SK-N-SH (cell line): Measurements from ENCODE around the gene CCDC116. TPM values are rescaled to one million over a fixed set of nuclear protein-coding genes. Genes with fewer than 3 reads are reported as not detected.

ENCODE experiments used
- CTCF ChIA-PET: fragments of 300-600, 350-600 bp; formaldehyde crosslinking; extraction: SDS; loops from one replicate; lab custom pipeline; 2021; lab: Yijun Ruan, JAX
- POLR2A ChIA-PET: fragments of 350-600 bp; sonication (Branson Sonifier 250); formaldehyde crosslinking; extraction: SDS; loops from one replicate; lab custom pipeline; 2020; ENCODE audit warnings: antibody characterized with exemption, inconsistent platforms; lab: Yijun Ruan, JAX
- DNase-seq: peaks from one replicate; pipeline ENCODE4 v3.0.0; 2012
- H2AFZ ChIP-seq: fragments of 200-600 bp; sonication (generic); 2 replicates; pipeline ENCODE4 v1.8.1; 2016; ENCODE audit warnings: antibody characterized with exemption, mild to moderate bottlenecking, low read depth
- H3F3A ChIP-seq: fragments of 200-600 bp; sonication (generic); replicated peaks from 2 replicates; pipeline ENCODE3; 2016; ENCODE audit warnings: antibody characterized with exemption, mild to moderate bottlenecking; ENCODE audit not compliant: insufficient read depth
- H3K27ac ChIP-seq, 2 experiments: fragments of 200-500 bp in 1 of 2; fragments of 200-600 bp in 1 of 2; sonication (Bioruptor generic) in 1 of 2; sonication (generic), shearing (Covaris generic) in 1 of 2; 2 replicates each; pipeline versions ENCODE4 v1.5.1 to v1.6.1; 2014 to 2016; ENCODE audit warnings: low read depth in 2 of 2, inconsistent platforms in 1 of 2, low read length in 1 of 2, mild to moderate bottlenecking in 1 of 2, mixed read lengths in 1 of 2
- H3K27me3 ChIP-seq: fragments of 200-600 bp; sonication (generic), shearing (Covaris generic); 2 replicates; pipeline ENCODE4 v1.6.1; 2016; ENCODE audit warnings: mixed run types; ENCODE audit not compliant: insufficient read depth
- H3K36me3 ChIP-seq, 2 experiments: fragments of 200-500 bp in 1 of 2; fragments of 200-600 bp in 1 of 2; sonication (Bioruptor generic) in 1 of 2; sonication (generic) in 1 of 2; replicated peaks in 1 of 2; 2 replicates each; pipeline versions ENCODE3 to v1.5.1; 2014 to 2016; ENCODE audit warnings: low read length in 1 of 2, mild to moderate bottlenecking in 1 of 2; ENCODE audit not compliant: insufficient read depth in 2 of 2, control insufficient read depth in 1 of 2
- H3K4me1 ChIP-seq, 2 experiments: fragments of 200-500 bp in 1 of 2; fragments of 200-600 bp in 1 of 2; sonication (Bioruptor generic) in 1 of 2; sonication (generic), shearing (Covaris generic) in 1 of 2; 2 replicates each; pipeline versions ENCODE4 v1.5.1 to v1.6.1; 2014 to 2016; ENCODE audit warnings: low read depth in 1 of 2, low read length in 1 of 2, mixed run types in 1 of 2; ENCODE audit not compliant: insufficient read depth in 2 of 2, control insufficient read depth in 1 of 2
- H3K4me2 ChIP-seq: fragments of 200-600 bp; sonication (generic), shearing (Covaris generic); 2 replicates; pipeline ENCODE4 v1.6.1; 2017; ENCODE audit warnings: mixed run types
- H3K4me3 ChIP-seq, 2 experiments: fragments of 200-500 bp in 1 of 2; fragments of 200-600 bp in 1 of 2; sonication (Bioruptor generic) in 1 of 2; sonication (generic), shearing (Covaris generic) in 1 of 2; 2 replicates each; pipeline versions ENCODE4 v1.5.1 to v1.8.1; 2014 to 2016; ENCODE audit warnings: low read depth in 2 of 2, inconsistent platforms in 1 of 2, low read length in 1 of 2, mild to moderate bottlenecking in 1 of 2, mixed read lengths in 1 of 2, moderate library complexity in 1 of 2
- H3K79me2 ChIP-seq: fragments of 200-600 bp; sonication (generic); 2 replicates; pipeline ENCODE4 v1.8.1; 2017; ENCODE audit warnings: mild to moderate bottlenecking; ENCODE audit not compliant: insufficient read depth
- H3K9ac ChIP-seq: fragments of 200-600 bp; sonication (generic); 2 replicates; pipeline ENCODE4 v1.6.1; 2017; ENCODE audit warnings: mixed run types
- H3K9me2 ChIP-seq: fragments of 200-600 bp; sonication (generic); 2 replicates; pipeline ENCODE4 v1.6.1; 2017; ENCODE audit warnings: mixed run types
- H3K9me3 ChIP-seq: fragments of 200-600 bp; sonication (generic); 2 replicates; pipeline ENCODE4 v1.6.1; 2017; ENCODE audit warnings: mixed run types, mild to moderate bottlenecking, moderate library complexity
- H4K20me1 ChIP-seq: fragments of 200-600 bp; sonication (generic); 2 replicates; pipeline ENCODE4 v1.6.1; 2017; ENCODE audit warnings: mild to moderate bottlenecking, mixed run types; ENCODE audit not compliant: insufficient read depth
- ELF1 ChIP-seq: IDR thresholded peaks from 2 replicates; pipeline ENCODE4 v1.4.0; 2012
- EP300 ChIP-seq, 2 experiments: IDR thresholded peaks; 2 replicates each; pipeline versions ENCODE4 v1.4.0 to v1.6.1; 2012; ENCODE audit warnings: borderline replicate concordance in 1 of 2, low read depth in 1 of 2, low read length in 1 of 2
- EZH2phosphoT487 ChIP-seq: fragments of 200-600 bp; sonication (generic); IDR thresholded peaks from 2 replicates; pipeline ENCODE4 v1.6.1; 2017; ENCODE audit warnings: low read depth, mixed run types, mild to moderate bottlenecking, antibody characterized with exemption, moderate library complexity, borderline replicate concordance
- FOXJ3 ChIP-seq: sonication (generic); formaldehyde crosslinking; IDR thresholded peaks from 2 replicates; pipeline ENCODE4 v1.5.1; 2020; ENCODE audit warnings: mild to moderate bottlenecking, missing genetic modification reagents
- JUND ChIP-seq: IDR thresholded peaks from 2 replicates; pipeline ENCODE4 v1.4.0; 2012
- NFIC ChIP-seq: IDR thresholded peaks from 2 replicates; pipeline ENCODE4 v1.4.0; 2012; ENCODE audit warnings: borderline replicate concordance
- RFX5 ChIP-seq: IDR thresholded peaks from 2 replicates; pipeline ENCODE4 v1.6.1; 2012; ENCODE audit warnings: mild to moderate bottlenecking, improper control_type of control experiment, low read length
- RXRA ChIP-seq: IDR thresholded peaks from 2 replicates; pipeline ENCODE4 v1.4.0; 2012; ENCODE audit warnings: low read depth, mild to moderate bottlenecking, borderline replicate concordance
- TEAD4 ChIP-seq: IDR thresholded peaks from 2 replicates; pipeline ENCODE4 v1.4.0; 2012; ENCODE audit warnings: mild to moderate bottlenecking, borderline replicate concordance; ENCODE audit not compliant: insufficient read depth
- YY1 ChIP-seq: IDR thresholded peaks from 2 replicates; pipeline ENCODE4 v1.4.0; 2012; ENCODE audit warnings: low read depth, mild to moderate bottlenecking
- WGBS: methylation state at CpG from one replicate; pipeline ENCODE4 v1.1.6; 2017; ENCODE audit warnings: low lambda C conversion rate; 5-methylcytosine and 5-hydroxymethylcytosine counted together
- polyA plus RNA-seq, 3 experiments: library from polyadenylated mRNA; depleted of rRNA; stranded (reverse); fragments of >200 nt; gene quantifications; 2 replicates each; pipeline ENCODE4 v1.2.3, GENCODE V29; 2012
- TF ChIP-seq, protein P1 (sequence below): IDR thresholded peaks from 2 replicates; pipeline ENCODE4; 2012
- TF ChIP-seq, protein P2 (sequence below): IDR thresholded peaks from 2 replicates; pipeline ENCODE4 v1.4.0; 2012; ENCODE audit warnings: low read depth, borderline replicate concordance
- TF ChIP-seq, protein P3 (sequence below): IDR thresholded peaks from 2 replicates; pipeline ENCODE4 v1.4.0; 2012; ENCODE audit warnings: low read depth, borderline replicate concordance
- TF ChIP-seq, protein P4 (sequence below): IDR thresholded peaks from 2 replicates; pipeline ENCODE4 v1.4.0; 2012; ENCODE audit warnings: low read depth
- TF ChIP-seq, protein P5 (sequence below): fragments of 200-600 bp; sonication (generic); IDR thresholded peaks from 2 replicates; pipeline ENCODE4 v1.6.1; 2017; ENCODE audit warnings: antibody characterized with exemption, mild to moderate bottlenecking, moderate library complexity

The CCDC116 gene
- polyA plus RNA-seq, 1 of the 3 experiments (the other 2 are of a cell fraction): 0.28 TPM

DNA sequence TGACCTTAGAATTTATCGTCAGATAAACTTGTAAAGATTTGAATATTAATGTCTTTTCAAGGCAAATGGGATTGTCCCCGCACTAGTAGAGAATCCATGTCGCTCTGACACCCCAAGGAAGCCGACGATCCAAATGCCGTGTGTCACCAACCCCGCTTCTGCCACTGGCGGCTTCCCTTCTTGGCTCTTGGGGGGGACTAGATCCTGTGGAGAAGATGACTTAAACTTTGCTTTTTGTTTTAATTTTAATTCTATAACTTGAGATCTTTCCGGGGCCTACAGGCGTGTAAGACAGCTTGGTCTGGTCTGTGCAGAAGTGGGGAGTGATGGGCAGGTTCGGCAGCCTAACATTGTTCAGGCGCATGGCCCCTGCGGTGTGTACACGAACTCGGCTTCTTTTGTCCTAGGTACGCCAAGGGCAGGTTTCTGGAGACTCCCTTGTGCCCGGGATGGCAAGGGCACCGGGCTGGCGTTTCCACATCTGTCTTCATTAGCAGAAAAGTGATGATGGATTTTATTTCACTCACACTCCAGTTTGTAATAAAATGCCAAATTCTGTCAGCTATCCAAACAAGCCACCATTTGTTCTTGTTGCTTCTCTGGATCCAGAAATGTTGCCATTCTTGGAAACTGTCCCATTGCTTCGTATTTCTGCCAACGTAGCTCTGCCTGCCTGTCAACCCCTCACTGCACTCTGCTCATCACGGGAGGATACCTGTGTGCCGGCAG, 9.5 kb upstream of the CCDC116 start (continued):
- TF ChIP-seq NFIC: no peak
- TF ChIP-seq, protein P1, sequence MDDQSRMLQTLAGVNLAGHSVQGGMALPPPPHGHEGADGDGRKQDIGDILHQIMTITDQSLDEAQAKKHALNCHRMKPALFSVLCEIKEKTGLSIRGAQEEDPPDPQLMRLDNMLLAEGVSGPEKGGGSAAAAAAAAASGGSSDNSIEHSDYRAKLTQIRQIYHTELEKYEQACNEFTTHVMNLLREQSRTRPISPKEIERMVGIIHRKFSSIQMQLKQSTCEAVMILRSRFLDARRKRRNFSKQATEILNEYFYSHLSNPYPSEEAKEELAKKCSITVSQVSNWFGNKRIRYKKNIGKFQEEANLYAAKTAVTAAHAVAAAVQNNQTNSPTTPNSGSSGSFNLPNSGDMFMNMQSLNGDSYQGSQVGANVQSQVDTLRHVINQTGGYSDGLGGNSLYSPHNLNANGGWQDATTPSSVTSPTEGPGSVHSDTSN: no peak
- TF ChIP-seq JUND: no peak

DNA sequence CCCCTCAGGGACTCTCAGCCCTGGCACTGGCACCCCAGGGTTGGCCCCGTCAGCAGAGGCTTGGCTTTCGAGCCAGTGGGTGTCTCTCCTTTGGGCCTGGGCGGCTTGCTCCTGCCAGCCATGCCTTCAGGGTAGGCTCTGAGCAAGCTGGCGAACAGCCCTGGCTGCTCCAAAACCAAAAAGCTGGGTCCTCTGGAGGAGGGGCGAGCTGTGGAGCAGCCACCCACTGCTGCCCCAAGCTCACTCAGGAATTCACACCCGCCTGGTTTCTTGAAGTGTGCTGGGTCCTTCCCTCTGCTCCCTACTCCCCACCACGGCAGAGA, 9.0 kb upstream of the CCDC116 start:
- Histone ChIP-seq H3K4me1 (peaks cover 6 to 14% of the 10 kb centered on the region in 2 experiments; a peak in 1 of 4 replicates), H3K9me2 (no peaks in the 10 kb centered on the region)
- TF ChIP-seq, protein P2, sequence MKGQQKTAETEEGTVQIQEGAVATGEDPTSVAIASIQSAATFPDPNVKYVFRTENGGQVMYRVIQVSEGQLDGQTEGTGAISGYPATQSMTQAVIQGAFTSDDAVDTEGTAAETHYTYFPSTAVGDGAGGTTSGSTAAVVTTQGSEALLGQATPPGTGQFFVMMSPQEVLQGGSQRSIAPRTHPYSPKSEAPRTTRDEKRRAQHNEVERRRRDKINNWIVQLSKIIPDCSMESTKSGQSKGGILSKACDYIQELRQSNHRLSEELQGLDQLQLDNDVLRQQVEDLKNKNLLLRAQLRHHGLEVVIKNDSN: no peak
- TF ChIP-seq, protein P3, sequence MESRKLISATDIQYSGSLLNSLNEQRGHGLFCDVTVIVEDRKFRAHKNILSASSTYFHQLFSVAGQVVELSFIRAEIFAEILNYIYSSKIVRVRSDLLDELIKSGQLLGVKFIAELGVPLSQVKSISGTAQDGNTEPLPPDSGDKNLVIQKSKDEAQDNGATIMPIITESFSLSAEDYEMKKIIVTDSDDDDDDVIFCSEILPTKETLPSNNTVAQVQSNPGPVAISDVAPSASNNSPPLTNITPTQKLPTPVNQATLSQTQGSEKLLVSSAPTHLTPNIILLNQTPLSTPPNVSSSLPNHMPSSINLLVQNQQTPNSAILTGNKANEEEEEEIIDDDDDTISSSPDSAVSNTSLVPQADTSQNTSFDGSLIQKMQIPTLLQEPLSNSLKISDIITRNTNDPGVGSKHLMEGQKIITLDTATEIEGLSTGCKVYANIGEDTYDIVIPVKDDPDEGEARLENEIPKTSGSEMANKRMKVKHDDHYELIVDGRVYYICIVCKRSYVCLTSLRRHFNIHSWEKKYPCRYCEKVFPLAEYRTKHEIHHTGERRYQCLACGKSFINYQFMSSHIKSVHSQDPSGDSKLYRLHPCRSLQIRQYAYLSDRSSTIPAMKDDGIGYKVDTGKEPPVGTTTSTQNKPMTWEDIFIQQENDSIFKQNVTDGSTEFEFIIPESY: no peak
- TF ChIP-seq RXRA (no peak), TEAD4 (no peak), YY1 (no peak), FOXJ3 (no peak), ELF1 (no peak), EP300 (IDR thresholded peaks at IDR 0.05; ENCODE audit: borderline replicate concordance in 1 of 2, low read depth in 1 of 2, low read length in 1 of 2) (no peak), RFX5 (no peak), EZH2phosphoT487 (no peak)
- TF ChIP-seq, protein P4, sequence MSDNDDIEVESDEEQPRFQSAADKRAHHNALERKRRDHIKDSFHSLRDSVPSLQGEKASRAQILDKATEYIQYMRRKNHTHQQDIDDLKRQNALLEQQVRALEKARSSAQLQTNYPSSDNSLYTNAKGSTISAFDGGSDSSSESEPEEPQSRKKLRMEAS: no peak
- TF ChIP-seq, protein P5, sequence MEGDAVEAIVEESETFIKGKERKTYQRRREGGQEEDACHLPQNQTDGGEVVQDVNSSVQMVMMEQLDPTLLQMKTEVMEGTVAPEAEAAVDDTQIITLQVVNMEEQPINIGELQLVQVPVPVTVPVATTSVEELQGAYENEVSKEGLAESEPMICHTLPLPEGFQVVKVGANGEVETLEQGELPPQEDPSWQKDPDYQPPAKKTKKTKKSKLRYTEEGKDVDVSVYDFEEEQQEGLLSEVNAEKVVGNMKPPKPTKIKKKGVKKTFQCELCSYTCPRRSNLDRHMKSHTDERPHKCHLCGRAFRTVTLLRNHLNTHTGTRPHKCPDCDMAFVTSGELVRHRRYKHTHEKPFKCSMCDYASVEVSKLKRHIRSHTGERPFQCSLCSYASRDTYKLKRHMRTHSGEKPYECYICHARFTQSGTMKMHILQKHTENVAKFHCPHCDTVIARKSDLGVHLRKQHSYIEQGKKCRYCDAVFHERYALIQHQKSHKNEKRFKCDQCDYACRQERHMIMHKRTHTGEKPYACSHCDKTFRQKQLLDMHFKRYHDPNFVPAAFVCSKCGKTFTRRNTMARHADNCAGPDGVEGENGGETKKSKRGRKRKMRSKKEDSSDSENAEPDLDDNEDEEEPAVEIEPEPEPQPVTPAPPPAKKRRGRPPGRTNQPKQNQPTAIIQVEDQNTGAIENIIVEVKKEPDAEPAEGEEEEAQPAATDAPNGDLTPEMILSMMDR: no peak
- TF ChIP-seq, all 33 proteins: peak for 0
- Histone ChIP-seq H4K20me1 (peaks cover 92% of the 10 kb centered on the region), H3K9me3 (no peaks in the 10 kb centered on the region), H2AFZ (no peak overlapping the region), H3F3A (peaks cover 23% of the 10 kb centered on the region), H3K4me3 (no peak overlapping the region), H3K27me3 (no peaks in the 10 kb centered on the region), H3K79me2 (peaks cover 82% of the 10 kb centered on the region), H3K27ac (no peak overlapping the region; a peak in 1 of 4 replicates), H3K9ac (no peak overlapping the region), H3K4me2 (no peak overlapping the region), H3K36me3 (peaks cover 11 to 36% of the 10 kb centered on the region in 2 experiments)
- WGBS: 96% methylated on average over 6 of the region's 7 CpGs
- no peak for DNase-seq
- CTCF ChIA-PET: interaction anchor here (1.5 to 11.2 kb wide), 2 partner anchors 17 kb away, joined by 5 to 145 read pairs; partner anchors contain the start of gene SDF2L1
- POLR2A ChIA-PET: interaction anchor here (0.6 kb wide), 1 partner anchor 41 kb away, joined by 3 read pairs; no protein-coding TSS in a partner anchor
